ENCODE results near the gene TMUB1. TPM values are rescaled to one million over a fixed set of nuclear protein-coding genes. Genes with fewer than 3 reads are reported as not detected.

TMUB1 gene
- total and polyA plus RNA-seq, 9 of the 15 experiments (the other 6 are each of a cell fraction or from before 2014, with no cell fraction given), result 0.14 to 241 (median 74.1) TPM

DNA sequence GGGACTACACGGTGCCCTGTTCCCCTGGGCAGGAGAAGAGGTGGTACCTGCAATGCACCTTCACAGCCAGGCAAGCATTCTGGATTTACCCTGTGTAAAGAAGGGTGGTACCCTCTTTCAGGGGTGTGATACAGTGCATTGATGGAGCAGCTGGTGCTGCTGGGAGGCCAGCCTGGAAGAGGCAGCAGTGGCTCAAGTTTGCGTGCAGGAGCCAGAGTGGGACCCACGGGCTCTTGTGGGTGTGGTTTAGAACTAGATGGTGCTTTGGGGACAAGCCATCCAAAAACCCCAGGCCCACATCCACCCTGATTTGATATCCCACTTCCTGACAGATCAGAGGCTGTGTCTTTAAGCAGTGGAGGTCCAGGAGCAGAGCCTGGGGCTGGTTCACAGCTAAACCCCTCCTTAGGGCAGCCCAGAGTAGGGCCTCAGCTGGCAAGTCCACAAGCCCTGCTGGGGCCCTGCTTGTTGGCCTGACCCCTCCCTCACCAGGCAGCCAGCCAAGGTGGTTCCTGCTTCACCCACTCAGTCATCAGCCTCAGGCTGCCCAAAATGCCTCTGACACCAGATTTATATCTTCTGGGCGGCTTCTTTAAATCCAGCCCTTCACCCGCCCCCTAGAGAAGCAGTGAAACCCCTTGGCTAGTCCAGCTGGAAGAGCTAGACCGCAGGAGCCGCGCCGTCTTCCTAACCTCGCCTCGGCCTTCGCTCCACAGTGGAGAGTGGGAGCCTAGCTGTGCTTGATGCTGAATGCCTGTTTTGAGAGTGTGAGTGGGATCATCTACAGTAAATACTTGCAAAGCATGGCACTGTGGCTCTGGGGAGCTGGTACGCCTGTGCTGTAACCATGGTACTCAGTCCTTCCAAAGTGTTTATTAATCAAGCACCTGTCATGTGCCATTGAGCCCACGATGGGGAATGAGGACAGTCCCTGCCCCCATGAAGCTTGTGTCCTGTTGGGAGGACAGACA lies 36.4 kb downstream of the TMUB1 start:
- Histone ChIP-seq H3K27me3 (ENCODE audit: control insufficient read depth in 2 of 2, insufficient read depth in 2 of 2, low read length in 2 of 2) (no peaks in the 10 kb centered on the region), H3K4me1 (replicated peaks in 1 of 2; ENCODE audit: control insufficient read depth in 2 of 2, insufficient read depth in 2 of 2, low read length in 2 of 2) (peaks cover 0 to 54% of the 10 kb centered on the region in 2 experiments; a peak in 2 of 5 replicates), H3K27ac (ENCODE audit: extremely low read depth, low read depth, low read length) (no peak overlapping the region), H3K9ac (ENCODE audit: insufficient read depth in 1 of 2, low read depth in 2 of 2, low read length in 2 of 2) (peak overlapping the region in 1 of 2 experiments; percentile 77; a peak in 2 of 4 replicates), H3K4me2 (ENCODE audit: insufficient read depth, low read length) (no peak overlapping the region), H3K4me3 (no peak overlapping the region), H3K79me2 (ENCODE audit: control insufficient read depth, insufficient read depth, low read length) (no peaks in the 10 kb centered on the region), H3K9me3 (replicated peaks; ENCODE audit: control insufficient read depth, insufficient read depth, low read depth, low read length) (no peaks in the 10 kb centered on the region), H2AFZ (ENCODE audit: low read depth, low read length) (no peak overlapping the region), H4K20me1 (replicated peaks; ENCODE audit: control insufficient read depth, insufficient read depth, low read length) (no peaks in the 10 kb centered on the region), H3K36me3 (ENCODE audit: control insufficient read depth, insufficient read depth, low read length) (peaks cover 20% of the 10 kb centered on the region), H3K9me1 (ENCODE audit: control insufficient read depth, insufficient read depth, low read length) (no peaks in the 10 kb centered on the region)
- peak; percentile 4 for ATAC-seq
- TF ChIP-seq ILK (tag; IDR thresholded peaks at IDR 0.05; ENCODE audit: borderline replicate concordance, low read depth) (no peak), HOXB6 (CRISPR knock-in tag; IDR thresholded peaks at IDR 0.05; ENCODE audit: borderline replicate concordance) (no peak), NR2F6 (CRISPR knock-in tag; IDR thresholded peaks at IDR 0.05) (0 out of 2 replicates have a peak, but pooled peaks have one; percentile 22), BCL6 (CRISPR knock-in tag; IDR thresholded peaks at IDR 0.05) (no peak), SREBF1 (IDR thresholded peaks at IDR 0.05; ENCODE audit: borderline replicate concordance, low read depth, low read length) (no peak), ZFP36 (IDR thresholded peaks at IDR 0.05; ENCODE audit: low read depth, low read length, partially characterized antibody) (peak; percentile 92), DPF2 (IDR thresholded peaks at IDR 0.05) (no peak), ZNF77 (CRISPR knock-in tag; IDR thresholded peaks at IDR 0.05) (no peak), ZNF12 (CRISPR knock-in tag; IDR thresholded peaks at IDR 0.05) (peak; percentile 50; the same call in 1 of the 2 replicates), GTF2E2 (tag; IDR thresholded peaks at IDR 0.05) (no peak), SIN3A (IDR thresholded peaks at IDR 0.05; ENCODE audit: borderline replicate concordance in 2 of 2, control insufficient read depth in 1 of 2, low read depth in 2 of 2, low read length in 2 of 2) (no peak), PPARD (CRISPR knock-in tag; IDR thresholded peaks at IDR 0.05) (no peak), TAF15 (IDR thresholded peaks at IDR 0.05; ENCODE audit: low read depth, low read length) (no peak), POLR2G (IDR thresholded peaks at IDR 0.05; ENCODE audit: low read depth, low read length) (peak; percentile 32; the same call in 1 of the 2 replicates), IRF2 (CRISPR knock-in tag; IDR thresholded peaks at IDR 0.05) (no peak)
- TF ChIP-seq, protein P1, sequence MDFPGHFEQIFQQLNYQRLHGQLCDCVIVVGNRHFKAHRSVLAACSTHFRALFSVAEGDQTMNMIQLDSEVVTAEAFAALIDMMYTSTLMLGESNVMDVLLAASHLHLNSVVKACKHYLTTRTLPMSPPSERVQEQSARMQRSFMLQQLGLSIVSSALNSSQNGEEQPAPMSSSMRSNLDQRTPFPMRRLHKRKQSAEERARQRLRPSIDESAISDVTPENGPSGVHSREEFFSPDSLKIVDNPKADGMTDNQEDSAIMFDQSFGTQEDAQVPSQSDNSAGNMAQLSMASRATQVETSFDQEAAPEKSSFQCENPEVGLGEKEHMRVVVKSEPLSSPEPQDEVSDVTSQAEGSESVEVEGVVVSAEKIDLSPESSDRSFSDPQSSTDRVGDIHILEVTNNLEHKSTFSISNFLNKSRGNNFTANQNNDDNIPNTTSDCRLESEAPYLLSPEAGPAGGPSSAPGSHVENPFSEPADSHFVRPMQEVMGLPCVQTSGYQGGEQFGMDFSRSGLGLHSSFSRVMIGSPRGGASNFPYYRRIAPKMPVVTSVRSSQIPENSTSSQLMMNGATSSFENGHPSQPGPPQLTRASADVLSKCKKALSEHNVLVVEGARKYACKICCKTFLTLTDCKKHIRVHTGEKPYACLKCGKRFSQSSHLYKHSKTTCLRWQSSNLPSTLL (IDR thresholded peaks at IDR 0.05), result no peak
- FAIRE-seq, result no peak
- POLR2A ChIA-PET, result interaction anchor here (0.6 to 1.8 kb wide), 4 partner anchors 8 to 443 kb away, joined by 3 to 6 read pairs (median 4); partner anchors contain the start of gene ABCB8
- BruUV-seq (replicated peaks), result no TSS peak
- DNase-seq (ENCODE audit: extremely low read depth in 1 of 4, low spot score in 3 of 4), result peak in 2 of 4 experiments; percentile 13 to 14
- intact Hi-C loops (cut with micrococcal nuclease) (no loop called here), in situ Hi-C loops (cut with MboI) (no loop called here)
- 56% methylated on average over 14 of the region's 14 CpGs for WGBS (ENCODE audit: insufficient coverage, low coverage, missing lambda C conversion rate)
- CTCF ChIA-PET (ENCODE audit: low intra/inter-chr PET ratio), result no interaction called here

All from K562 (cell line).